ENCODE measurements around the gene TMEM238. TPM values are rescaled to one million over a fixed set of nuclear protein-coding genes. Genes with fewer than 3 reads are reported as not detected.
"Not testable (repeated sequence)": the region's sequence is repeated elsewhere in the genome, so short reads cannot be mapped to it uniquely, and the experiment has no call there.

The TMEM238 gene
- total RNA-seq, 2 experiments from 2014 or later, result 9.4 to 10.6 TPM

DNA sequence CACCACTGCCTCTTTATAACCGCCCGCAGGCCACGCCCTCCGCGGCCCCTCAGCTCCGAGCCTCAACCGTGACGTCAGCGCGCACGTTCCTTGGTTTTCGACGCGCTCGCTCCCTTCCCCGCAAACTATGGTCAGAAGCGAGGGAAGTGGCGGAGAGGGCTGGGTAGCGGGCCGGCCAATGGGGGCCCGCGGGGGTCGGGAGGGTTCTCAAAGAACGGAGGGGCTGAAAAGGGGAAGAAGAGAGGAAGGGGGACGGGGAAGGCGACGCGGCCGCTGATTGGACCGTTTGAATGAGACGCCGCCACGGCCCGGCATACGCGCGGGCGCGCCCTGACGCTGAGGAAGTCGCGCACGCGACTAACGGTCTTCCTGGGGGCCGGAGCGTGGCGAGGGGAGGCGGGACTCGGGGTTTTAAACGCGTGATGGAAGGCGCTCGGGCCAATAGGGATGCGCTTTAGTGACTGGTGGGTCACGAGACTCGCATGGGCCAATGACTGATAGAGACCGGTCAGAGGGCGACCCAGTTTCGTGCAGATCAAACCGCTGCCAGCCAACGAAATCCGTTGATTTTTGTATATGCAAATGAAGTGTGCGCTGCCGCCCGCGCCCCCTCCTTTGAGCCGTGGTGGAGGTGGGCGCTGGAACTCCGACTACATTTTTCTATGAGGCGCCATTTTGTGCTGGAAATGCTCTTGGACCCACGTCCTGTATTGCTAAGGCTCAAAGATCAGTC is 23.9 kb upstream of the TMEM238 start:
- POLR2A ChIA-PET, result interaction anchor here (0.6 to 8.6 kb wide), 23 partner anchors 8 to 267 kb away, joined by 3 to 217 read pairs (median 4); partner anchors contain the start of genes HSPBP1, KMT5C, NAT14 and PPP6R1
- H3K27me3 Mint-ChIP-seq, result no peaks in the 10 kb centered on the region
- TF ChIP-seq, protein P1, sequence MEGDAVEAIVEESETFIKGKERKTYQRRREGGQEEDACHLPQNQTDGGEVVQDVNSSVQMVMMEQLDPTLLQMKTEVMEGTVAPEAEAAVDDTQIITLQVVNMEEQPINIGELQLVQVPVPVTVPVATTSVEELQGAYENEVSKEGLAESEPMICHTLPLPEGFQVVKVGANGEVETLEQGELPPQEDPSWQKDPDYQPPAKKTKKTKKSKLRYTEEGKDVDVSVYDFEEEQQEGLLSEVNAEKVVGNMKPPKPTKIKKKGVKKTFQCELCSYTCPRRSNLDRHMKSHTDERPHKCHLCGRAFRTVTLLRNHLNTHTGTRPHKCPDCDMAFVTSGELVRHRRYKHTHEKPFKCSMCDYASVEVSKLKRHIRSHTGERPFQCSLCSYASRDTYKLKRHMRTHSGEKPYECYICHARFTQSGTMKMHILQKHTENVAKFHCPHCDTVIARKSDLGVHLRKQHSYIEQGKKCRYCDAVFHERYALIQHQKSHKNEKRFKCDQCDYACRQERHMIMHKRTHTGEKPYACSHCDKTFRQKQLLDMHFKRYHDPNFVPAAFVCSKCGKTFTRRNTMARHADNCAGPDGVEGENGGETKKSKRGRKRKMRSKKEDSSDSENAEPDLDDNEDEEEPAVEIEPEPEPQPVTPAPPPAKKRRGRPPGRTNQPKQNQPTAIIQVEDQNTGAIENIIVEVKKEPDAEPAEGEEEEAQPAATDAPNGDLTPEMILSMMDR (IDR thresholded peaks at IDR 0.05), result no peak
- intact Hi-C loops (cut with micrococcal nuclease), result no loop called here
- H3K36me3 Mint-ChIP-seq (ENCODE audit: low read depth), result peaks cover 43% of the 10 kb centered on the region
- ATAC-seq (peak; percentile 94), DNase-seq (peak; percentile 98)
- CTCF ChIA-PET, result interaction anchor here (1.2 to 1.5 kb wide), 2 partner anchors 10 to 107 kb away, joined by 5 to 9 read pairs; no protein-coding TSS in a partner anchor
- H3K4me1 Mint-ChIP-seq (ENCODE audit: low read depth), result peaks cover 26% of the 10 kb centered on the region
- peak overlapping the region; percentile 97 for H3K27ac Mint-ChIP-seq
- H3K9me3 Mint-ChIP-seq, result peaks cover 9% of the 10 kb centered on the region
- peak overlapping the region; percentile 92 for H3K4me3 Mint-ChIP-seq

GRCh38 chr19:55407550-55407799 is 23.4 kb upstream of the TMEM238 start, which contains the start of gene UBE2S:
Gene UBE2S, minus strand, starts transcription at chr19:55407788. Its CDS starts 199 bp downstream, at chr19:55407589.
- H3K27me3 Mint-ChIP-seq; ATAC-seq; intact Hi-C loops (cut with micrococcal nuclease); DNase-seq; H3K9me3 Mint-ChIP-seq; CTCF ChIA-PET: not testable (repeated sequence)
- Mint-ChIP-seq H3K4me1 (ENCODE audit: low read depth) (peaks cover 26% of the 10 kb centered on the region), H3K4me3 (peak within 1 kb of the TSS; percentile 92), H3K27ac (peak within 1 kb of the TSS; percentile 97), H3K36me3 (ENCODE audit: low read depth) (peaks cover 48% of the 10 kb centered on the region)
- POLR2A ChIA-PET, result interaction anchor here (0.6 to 8.6 kb wide), 22 partner anchors 8 to 266 kb away, joined by 3 to 217 read pairs (median 4); partner anchors contain the start of genes HSPBP1, NAT14, PPP6R1 and RPL28

DNA sequence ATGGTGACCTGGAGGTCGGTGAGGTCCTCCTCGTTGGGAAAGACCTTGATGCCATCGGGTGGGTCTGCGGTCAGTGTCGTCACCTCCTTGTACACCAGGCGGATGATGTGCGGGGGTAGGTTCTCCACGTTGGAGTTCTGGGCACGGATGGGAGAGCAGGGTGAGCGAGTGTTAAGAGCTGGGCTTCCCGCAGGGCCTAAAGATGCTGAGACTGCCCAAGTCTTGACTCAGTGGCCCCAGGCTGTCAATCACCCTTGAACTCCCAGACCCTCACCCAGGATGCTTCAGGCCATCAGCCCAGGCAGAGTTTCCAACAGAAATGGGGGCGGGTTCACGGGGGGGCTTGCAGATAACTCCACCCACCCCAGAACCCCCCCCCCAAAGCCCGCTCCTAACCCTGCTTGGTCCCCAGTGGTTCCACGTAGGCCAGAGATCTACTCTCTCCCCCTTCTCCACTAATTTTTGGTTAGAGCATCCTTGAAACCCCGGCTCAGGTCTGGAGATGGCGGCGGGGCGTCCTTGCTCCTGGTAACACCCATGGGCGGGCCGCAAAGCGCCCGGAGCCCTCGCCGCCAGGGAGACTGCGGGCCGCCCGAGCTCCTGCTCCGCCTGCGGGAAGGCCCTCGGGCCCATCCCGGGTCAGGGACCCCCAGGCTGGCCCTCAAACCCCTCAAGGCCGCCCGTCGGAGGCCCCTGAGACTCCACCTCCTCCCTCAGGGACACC is 22.9 kb upstream of the TMEM238 start:
- Mint-ChIP-seq H3K4me1 (ENCODE audit: low read depth) (peaks cover 26% of the 10 kb centered on the region), H3K4me3 (peak overlapping the region; percentile 92), H3K27ac (peak overlapping the region; percentile 83), H3K27me3 (no peaks in the 10 kb centered on the region), H3K36me3 (ENCODE audit: low read depth) (peaks cover 53% of the 10 kb centered on the region), H3K9me3 (peaks cover 9% of the 10 kb centered on the region)
- POLR2A ChIA-PET, result interaction anchor here (0.6 to 8.6 kb wide), 23 partner anchors 8 to 739 kb away, joined by 3 to 217 read pairs (median 4); partner anchors contain the start of genes HSPBP1, NAT14, PPP6R1 and RPL28
- DNase-seq (peak; percentile 33), ATAC-seq (no peak)
- CTCF ChIA-PET, result no interaction called here
- intact Hi-C loops (cut with micrococcal nuclease), result no loop called here
- TF ChIP-seq, protein P1 (IDR thresholded peaks at IDR 0.05), result no peak

GRCh38 chr19:55406091-55406825 is 22.2 kb upstream of the TMEM238 start:
- intact Hi-C loops (cut with micrococcal nuclease), result no loop called here
- ATAC-seq, result no peak
- Mint-ChIP-seq H3K4me1 (ENCODE audit: low read depth) (peaks cover 26% of the 10 kb centered on the region), H3K9me3 (peaks cover 9% of the 10 kb centered on the region), H3K27me3 (no peaks in the 10 kb centered on the region), H3K36me3 (ENCODE audit: low read depth) (peaks cover 56% of the 10 kb centered on the region), H3K27ac (peak overlapping the region; percentile 83), H3K4me3 (peak overlapping the region; percentile 92)
- ChIA-PET POLR2A (interaction anchor here (0.7 to 8.6 kb wide), 9 partner anchors 12 to 151 kb away, joined by 3 to 217 read pairs (median 4); partner anchors contain the start of genes RPL28 and TMEM238), CTCF (no interaction called here)
- TF ChIP-seq, protein P1 (IDR thresholded peaks at IDR 0.05), result no peak
- DNase-seq, result no peak

DNA sequence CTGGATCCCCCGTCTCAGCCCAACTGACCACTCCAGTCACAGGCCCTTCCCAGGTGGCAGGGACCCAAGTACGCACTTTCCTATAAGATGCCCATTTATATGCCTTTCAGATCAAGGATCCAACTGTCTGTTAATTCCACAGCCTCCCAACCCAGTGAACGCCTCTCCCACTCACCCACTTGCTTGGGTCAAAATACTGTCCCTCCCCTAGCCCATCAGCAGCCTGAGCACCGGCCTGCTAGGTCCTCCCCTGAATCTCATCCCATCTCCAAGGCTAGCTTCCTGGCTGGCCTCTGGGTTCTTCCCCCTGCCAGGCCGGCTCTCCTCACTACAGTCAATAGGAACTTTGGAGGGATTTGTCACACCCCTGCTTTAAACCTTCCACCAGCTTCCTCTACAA is 21.5 kb upstream of the TMEM238 start:
- Mint-ChIP-seq H3K27me3 (no peaks in the 10 kb centered on the region), H3K9me3 (peaks cover 9% of the 10 kb centered on the region), H3K27ac (peak overlapping the region; percentile 83), H3K4me3 (peak overlapping the region; percentile 92), H3K4me1 (ENCODE audit: low read depth) (peaks cover 26% of the 10 kb centered on the region), H3K36me3 (ENCODE audit: low read depth) (peaks cover 62% of the 10 kb centered on the region)
- TF ChIP-seq, protein P1 (IDR thresholded peaks at IDR 0.05), result no peak
- DNase-seq (no peak), ATAC-seq (no peak)
- intact Hi-C loops (cut with micrococcal nuclease), result no loop called here
- CTCF ChIA-PET, result no interaction called here
- POLR2A ChIA-PET, result interaction anchor here (0.7 to 8.6 kb wide), 5 partner anchors 12 to 146 kb away, joined by 3 to 217 read pairs (median 3); partner anchors contain the start of genes RPL28 and TMEM238
